Lower lobe of right lung (tissue), 2 donors: Measurements from ENCODE around the gene GLIS1. TPM values are rescaled to one million over a fixed set of nuclear protein-coding genes. Genes with fewer than 3 reads are reported as not detected.

Experiments used
- ATAC-seq, 2 donors: fragments of 200-7000 bp; cut with Tn5 transposase; one replicate each; pipeline ENCODE4 v1.9.1; 2020 to 2022; ENCODE audit warnings: mild to moderate bottlenecking in 2 of 2, moderate library complexity in 2 of 2
- DNase-seq: peaks from one replicate; pipeline ENCODE4 v3.0.0-alpha.2; 2020
- H3K27ac ChIP-seq: fragments of 200-600 bp; one replicate; pipeline ENCODE4 v1.8.0; 2022
- H3K27me3 ChIP-seq: fragments of 200-600 bp; one replicate; pipeline ENCODE4 v1.8.0; 2022; ENCODE audit warnings: low read depth
- H3K36me3 ChIP-seq: fragments of 200-600 bp; one replicate; pipeline ENCODE4 v1.8.0; 2022; ENCODE audit warnings: mild to moderate bottlenecking
- H3K4me1 ChIP-seq: fragments of 200-600 bp; one replicate; pipeline ENCODE4 v1.8.0; 2022
- H3K4me3 ChIP-seq: fragments of 200-600 bp; one replicate; pipeline ENCODE4 v1.8.0; 2022; ENCODE audit warnings: mild to moderate bottlenecking
- H3K9me3 ChIP-seq: fragments of 200-600 bp; one replicate; pipeline ENCODE4 v1.8.0; 2022
- CTCF ChIP-seq: fragments of 200-600 bp; IDR thresholded peaks from one replicate; pipeline ENCODE4 v1.8.0; 2022; ENCODE audit warnings: antibody characterized with exemption, mild to moderate bottlenecking
- intact Hi-C: fragments of 100-400 bp; cut with DNase I; formaldehyde crosslinking; loops from one replicate; pipeline ENCODE4 v1.11.0; 2022
- total RNA-seq: library from RNA; stranded (reverse); fragmentation: NEBNext Ultra II Directional; extraction: Animal tissue kit (Norgen Biotek cat#: 25700); gene quantifications from one replicate; pipeline ENCODE4 v1.2.1, GENCODE V29; 2021
- donor health status: DM: no; HTN: yes; CAD: no; lungs with severe emphysema.

Gene GLIS1
- total RNA-seq, 1 donor from 2014 or later, result not detected

- peaks cover 21% of the 10 kb centered on the region for H3K9me3 ChIP-seq
- H3K4me3 ChIP-seq, result no peak overlapping the region
- DNase-seq (no peak), ATAC-seq (no peak)
- H3K4me1 ChIP-seq, result no peaks in the 10 kb centered on the region
- intact Hi-C loops, result no loop called here
- H3K27ac ChIP-seq, result no peak overlapping the region
- H3K36me3 ChIP-seq, result no peaks in the 10 kb centered on the region
- no peaks in the 10 kb centered on the region for H3K27me3 ChIP-seq
- no peak for TF ChIP-seq CTCF
These were observed 130.3 kb downstream of the GLIS1 start for GRCh38 chr1:53608676-53609075.

- intact Hi-C loops, result no loop called here
- no peaks in the 10 kb centered on the region for H3K4me1 ChIP-seq
- H3K27ac ChIP-seq, result no peak overlapping the region
- no peak for TF ChIP-seq CTCF
- no peaks in the 10 kb centered on the region for H3K27me3 ChIP-seq
- no peak overlapping the region for H3K4me3 ChIP-seq
- no peaks in the 10 kb centered on the region for H3K36me3 ChIP-seq
- DNase-seq (no peak), ATAC-seq (no peak)
- H3K9me3 ChIP-seq, result peaks cover 21% of the 10 kb centered on the region
These were observed 130.9 kb downstream of the GLIS1 start for GRCh38 chr1:53608071-53608470.

GRCh38 chr1:53606651-53607051 is 132.3 kb downstream of the GLIS1 start:
- H3K4me3 ChIP-seq, result no peak overlapping the region
- TF ChIP-seq CTCF, result no peak
- H3K9me3 ChIP-seq, result peaks cover 21% of the 10 kb centered on the region
- H3K36me3 ChIP-seq, result no peaks in the 10 kb centered on the region
- no peaks in the 10 kb centered on the region for H3K27me3 ChIP-seq
- ATAC-seq (no peak), DNase-seq (peak; percentile 29)
- no peaks in the 10 kb centered on the region for H3K4me1 ChIP-seq
- intact Hi-C loops, result no loop called here
- H3K27ac ChIP-seq, result no peak overlapping the region

DNA sequence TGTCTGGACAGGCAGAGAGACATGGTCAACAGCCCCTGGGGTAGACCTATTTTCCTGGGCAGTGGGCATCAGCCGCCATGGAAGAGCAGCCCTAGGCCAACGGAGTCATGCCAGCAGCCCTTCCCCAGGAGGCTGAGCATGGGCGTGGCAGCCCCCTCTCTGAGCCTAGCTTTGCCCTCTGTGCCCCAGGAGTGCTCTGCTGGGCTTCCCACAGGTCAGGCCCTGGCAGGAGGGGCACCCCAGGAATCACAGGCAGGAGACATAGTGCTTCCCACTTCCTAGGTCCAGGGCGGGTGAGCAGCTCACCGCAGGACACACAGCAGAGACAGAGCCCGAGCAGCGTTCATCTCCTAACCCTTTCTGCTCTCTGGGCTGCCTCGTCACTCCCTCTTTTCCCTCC is 132.8 kb downstream of the GLIS1 start:
- Histone ChIP-seq H3K4me3 (no peak overlapping the region), H3K9me3 (peaks cover 16% of the 10 kb centered on the region), H3K36me3 (no peaks in the 10 kb centered on the region), H3K4me1 (no peaks in the 10 kb centered on the region), H3K27me3 (no peaks in the 10 kb centered on the region), H3K27ac (no peak overlapping the region)
- peak in 1 of 2 donors; percentile 18 for ATAC-seq
- peak; percentile 22 for DNase-seq
- intact Hi-C loops, result no loop called here
- no peak for TF ChIP-seq CTCF

GRCh38 chr1:53605181-53605580 is 133.8 kb downstream of the GLIS1 start:
- TF ChIP-seq CTCF, result no peak
- Histone ChIP-seq H3K36me3 (no peaks in the 10 kb centered on the region), H3K9me3 (peaks cover 7% of the 10 kb centered on the region), H3K4me3 (no peak overlapping the region), H3K27ac (no peak overlapping the region), H3K4me1 (no peaks in the 10 kb centered on the region), H3K27me3 (no peaks in the 10 kb centered on the region)
- intact Hi-C loops, result no loop called here
- DNase-seq (no peak), ATAC-seq (no peak)

DNA sequence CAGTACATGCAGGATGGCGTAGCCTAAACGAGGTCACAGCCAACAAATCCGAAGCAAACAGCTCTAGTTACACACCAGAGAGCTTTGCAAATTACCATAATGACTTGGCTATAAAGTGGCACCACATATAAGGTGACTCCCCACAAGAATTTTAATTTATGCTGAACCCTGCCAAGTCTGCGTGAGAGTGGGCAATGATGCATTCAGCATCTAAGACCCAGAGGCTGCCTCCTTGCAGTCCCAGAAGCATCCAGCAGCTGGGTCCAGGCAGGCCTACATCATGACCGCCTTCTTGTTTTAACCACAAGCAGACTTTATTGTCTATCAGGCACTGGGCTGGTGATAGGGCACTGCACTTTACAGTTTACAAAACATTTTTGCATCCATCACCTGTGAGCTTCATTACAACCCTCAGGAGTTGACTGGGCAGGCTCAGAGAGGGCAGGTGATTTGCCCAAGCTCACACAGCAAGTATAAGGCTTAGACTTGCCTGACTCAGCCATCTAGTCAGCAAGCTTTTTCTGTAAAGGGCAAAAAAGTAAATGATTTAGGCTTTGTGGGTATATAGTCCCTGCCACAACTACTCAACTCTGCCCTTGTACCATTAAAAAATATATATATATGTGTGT is 134.6 kb downstream of the GLIS1 start:
- no peak overlapping the region for H3K4me3 ChIP-seq
- no peak for DNase-seq
- H3K27me3 ChIP-seq, result no peaks in the 10 kb centered on the region
- no peaks in the 10 kb centered on the region for H3K36me3 ChIP-seq
- TF ChIP-seq CTCF, result no peak
- H3K27ac ChIP-seq, result no peak overlapping the region
- H3K9me3 ChIP-seq, result no peaks in the 10 kb centered on the region
- no peak for ATAC-seq
- intact Hi-C loops, result no loop called here
- no peaks in the 10 kb centered on the region for H3K4me1 ChIP-seq
